Epithelial cell of esophagus (primary cell): ENCODE data around the gene KLHL20.
"Not testable (repeated sequence)": the region's sequence is repeated elsewhere in the genome, so short reads cannot be mapped to it uniquely, and the experiment has no call there.

ENCODE experiments used
- DNase-seq: peaks from one replicate; pipeline ENCODE4 v3.0.0; 2010; ENCODE audit warnings: low read depth
- H3K4me3 ChIP-seq: 2 replicates; pipeline ENCODE4 v1.5.1; 2011; ENCODE audit warnings: mild to moderate bottlenecking, low read length, control low read depth
- TF ChIP-seq, protein P1 (sequence below): IDR thresholded peaks from 2 replicates; pipeline ENCODE4 v1.5.1; 2011; ENCODE audit warnings: low read depth, mild to moderate bottlenecking, low read length, control low read depth, inconsistent platforms; ENCODE audit not compliant: insufficient read depth; ENCODE audit errors: missing control alignments

KLHL20 gene

DNA sequence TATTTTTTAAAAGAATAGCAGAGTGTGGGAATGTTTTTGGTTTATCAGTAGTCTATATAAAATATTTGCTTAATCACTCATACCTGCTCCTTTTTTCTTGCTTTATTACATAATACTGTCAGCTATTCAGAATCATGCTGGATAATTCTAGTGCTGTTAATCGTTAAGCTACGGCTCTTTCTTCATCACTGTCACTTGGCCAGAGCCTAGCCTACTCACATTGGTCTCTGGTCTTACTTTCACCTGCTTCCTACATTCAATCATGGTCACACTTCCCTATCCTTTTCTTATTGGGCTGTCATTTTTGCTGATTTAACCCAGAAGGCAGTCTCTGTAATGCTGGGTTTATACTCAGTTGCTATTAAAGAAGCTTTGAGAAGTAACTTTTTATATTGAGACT lies 2.5 kb downstream of the KLHL20 start:
- no peak overlapping the region for H3K4me3 ChIP-seq
- no peak for DNase-seq
- TF ChIP-seq, protein P1, sequence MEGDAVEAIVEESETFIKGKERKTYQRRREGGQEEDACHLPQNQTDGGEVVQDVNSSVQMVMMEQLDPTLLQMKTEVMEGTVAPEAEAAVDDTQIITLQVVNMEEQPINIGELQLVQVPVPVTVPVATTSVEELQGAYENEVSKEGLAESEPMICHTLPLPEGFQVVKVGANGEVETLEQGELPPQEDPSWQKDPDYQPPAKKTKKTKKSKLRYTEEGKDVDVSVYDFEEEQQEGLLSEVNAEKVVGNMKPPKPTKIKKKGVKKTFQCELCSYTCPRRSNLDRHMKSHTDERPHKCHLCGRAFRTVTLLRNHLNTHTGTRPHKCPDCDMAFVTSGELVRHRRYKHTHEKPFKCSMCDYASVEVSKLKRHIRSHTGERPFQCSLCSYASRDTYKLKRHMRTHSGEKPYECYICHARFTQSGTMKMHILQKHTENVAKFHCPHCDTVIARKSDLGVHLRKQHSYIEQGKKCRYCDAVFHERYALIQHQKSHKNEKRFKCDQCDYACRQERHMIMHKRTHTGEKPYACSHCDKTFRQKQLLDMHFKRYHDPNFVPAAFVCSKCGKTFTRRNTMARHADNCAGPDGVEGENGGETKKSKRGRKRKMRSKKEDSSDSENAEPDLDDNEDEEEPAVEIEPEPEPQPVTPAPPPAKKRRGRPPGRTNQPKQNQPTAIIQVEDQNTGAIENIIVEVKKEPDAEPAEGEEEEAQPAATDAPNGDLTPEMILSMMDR, result no peak

DNA sequence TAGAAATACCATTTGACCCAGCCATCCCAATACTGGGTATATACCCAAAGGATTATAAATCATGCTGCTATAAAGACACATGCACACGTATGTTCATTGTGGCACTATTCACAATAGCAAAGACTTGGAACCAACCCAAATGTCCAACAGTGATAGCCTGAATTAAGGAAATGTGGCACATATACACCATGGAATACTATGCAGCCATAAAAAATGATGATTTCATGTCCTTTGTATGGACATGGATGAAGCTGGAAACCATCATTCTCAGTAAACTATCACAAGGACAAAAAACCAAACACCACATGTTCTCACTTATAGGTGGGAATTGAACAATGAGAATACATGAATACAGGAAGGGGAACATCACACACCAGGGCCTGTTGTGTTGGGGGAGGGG lies 16.6 kb downstream of the KLHL20 start:
- DNase-seq, result not testable (repeated sequence)

DNA sequence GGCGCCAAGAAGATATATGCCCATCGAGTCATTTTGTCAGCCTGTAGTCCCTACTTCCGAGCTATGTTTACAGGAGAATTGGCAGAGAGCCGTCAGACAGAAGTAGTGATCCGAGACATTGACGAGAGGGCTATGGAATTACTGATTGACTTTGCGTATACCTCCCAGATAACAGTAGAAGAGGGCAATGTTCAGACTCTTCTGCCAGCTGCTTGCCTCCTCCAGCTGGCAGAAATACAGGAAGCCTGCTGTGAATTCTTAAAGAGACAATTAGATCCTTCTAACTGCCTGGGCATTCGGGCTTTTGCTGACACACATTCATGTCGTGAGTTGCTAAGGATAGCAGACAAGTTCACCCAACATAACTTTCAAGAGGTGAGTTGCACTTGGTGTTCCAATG lies 19.1 kb downstream of the KLHL20 start:
- no peak overlapping the region for H3K4me3 ChIP-seq
- TF ChIP-seq, protein P1, result no peak
- no peak for DNase-seq

More for the DNA sequence above, 16.6 kb downstream of the KLHL20 start:
- H3K4me3 ChIP-seq, result not testable (repeated sequence)

DNA sequence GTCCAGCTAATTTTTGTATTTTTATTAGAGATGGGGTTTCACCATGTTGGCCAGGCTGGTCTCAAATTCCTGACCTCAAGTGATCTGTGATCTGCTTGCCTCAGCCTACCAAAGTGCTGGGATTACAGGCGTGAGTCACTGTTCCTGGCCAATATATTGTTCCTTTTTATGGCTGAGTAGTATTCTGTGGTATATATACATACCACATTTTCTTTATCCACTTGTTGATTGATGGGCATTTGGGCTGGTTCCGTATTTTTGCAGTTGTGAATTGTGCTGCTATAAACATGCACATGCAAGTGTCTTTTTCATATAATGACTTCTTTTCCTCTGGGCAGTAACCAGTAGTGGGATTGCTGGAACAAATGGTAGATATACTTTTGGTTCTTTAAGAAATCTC lies 21.3 kb downstream of the KLHL20 start:
- not testable (repeated sequence) for DNase-seq, H3K4me3 ChIP-seq

DNA sequence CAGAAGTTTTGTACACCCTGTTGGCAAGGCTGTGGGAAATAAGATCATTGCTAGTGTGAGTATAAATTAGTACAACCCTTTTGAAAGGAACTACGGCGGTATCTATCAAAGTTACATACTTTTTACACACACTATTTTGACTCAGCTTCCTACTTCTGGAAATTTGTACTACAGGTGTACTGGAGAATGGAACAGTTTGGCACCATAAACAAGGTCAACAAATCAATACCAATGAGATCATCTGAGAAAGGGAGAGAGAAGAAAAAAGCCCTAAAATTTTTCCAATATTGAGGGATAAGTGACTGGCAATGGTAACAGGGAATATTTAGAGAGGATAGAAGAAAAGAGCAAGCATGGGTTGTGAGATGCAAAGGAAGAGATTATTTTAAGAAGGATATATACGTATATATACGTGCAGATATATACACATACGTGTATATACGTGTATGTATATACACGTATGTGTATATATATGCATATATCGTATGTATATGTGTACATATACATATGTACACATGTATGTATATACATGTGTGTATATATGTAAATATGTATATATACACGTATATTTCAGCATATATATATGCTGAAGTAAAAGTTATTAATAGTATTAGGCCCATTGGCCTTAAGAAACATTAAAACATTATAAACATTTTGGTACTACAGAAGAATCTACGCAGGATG lies 27.6 kb downstream of the KLHL20 start:
- DNase-seq, result no peak
- TF ChIP-seq, protein P1, result no peak
- H3K4me3 ChIP-seq, result no peak overlapping the region

DNA sequence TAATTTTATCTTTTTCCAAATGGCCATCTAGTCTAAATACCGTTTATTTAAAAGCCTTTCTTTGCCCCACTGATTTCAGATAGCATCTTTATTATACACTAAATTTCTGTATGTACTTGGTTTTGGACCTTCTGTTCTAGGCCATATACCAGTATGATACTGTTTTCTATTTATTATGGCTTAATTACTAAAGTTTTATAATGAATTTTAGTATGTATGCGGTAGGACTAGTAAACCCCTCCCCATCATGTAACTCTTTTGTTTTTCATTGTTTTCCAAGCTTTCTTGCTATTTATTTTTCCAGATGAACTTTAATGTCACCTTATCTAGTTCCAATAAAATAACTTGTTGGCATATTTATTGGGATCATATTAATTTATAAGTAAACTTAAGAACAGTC lies 29.9 kb downstream of the KLHL20 start:
- DNase-seq, result no peak
- H3K4me3 ChIP-seq, result no peak overlapping the region
- TF ChIP-seq, protein P1, result no peak

DNA sequence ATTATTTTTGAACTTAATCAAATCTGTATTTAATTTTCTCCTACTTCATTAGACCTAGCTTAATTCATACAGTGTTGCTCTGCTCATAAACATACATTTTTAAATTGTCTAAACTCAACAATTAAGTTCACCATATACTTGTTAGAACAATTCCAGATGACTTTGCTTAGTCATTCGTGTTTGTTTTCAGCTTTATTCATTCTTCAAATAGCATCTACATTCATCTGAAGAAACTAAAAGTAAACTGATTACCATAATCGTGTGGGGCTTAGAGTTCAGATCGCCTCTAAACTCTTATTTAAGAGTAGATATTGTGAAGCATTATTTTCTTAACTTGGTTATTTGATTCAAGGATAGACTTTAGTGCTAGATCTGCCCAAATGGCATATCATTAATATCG lies 34.4 kb downstream of the KLHL20 start:
- DNase-seq, result peak; percentile 10
- TF ChIP-seq, protein P1, result no peak
- H3K4me3 ChIP-seq, result no peak overlapping the region

DNA sequence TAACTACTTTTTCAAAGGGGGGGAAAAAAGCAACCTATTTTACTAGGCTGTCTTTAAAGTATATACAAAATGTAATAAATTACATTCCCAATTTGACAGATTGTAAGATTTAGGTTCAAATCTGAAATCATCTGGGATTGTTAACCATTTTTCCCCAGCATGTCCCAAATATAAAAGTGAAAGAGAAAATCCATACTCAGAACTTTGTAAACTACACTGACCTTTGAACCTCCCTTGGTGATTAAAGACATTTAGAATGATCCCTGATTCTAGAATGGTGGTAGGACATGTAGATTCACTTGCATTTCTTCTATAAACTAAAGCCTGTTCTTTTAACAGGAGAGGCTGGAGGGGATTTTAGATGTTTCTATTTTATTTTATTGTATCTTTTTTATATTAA lies 39.0 kb downstream of the KLHL20 start:
- H3K4me3 ChIP-seq, result no peak overlapping the region
- no peak for DNase-seq
- TF ChIP-seq, protein P1, result no peak
